ENCODE data around the gene TMEM63B.
A peak's percentile ranks its signal among the peaks of the same experiment; 100 is the strongest.
"Not testable (repeated sequence)": the region's sequence is repeated elsewhere in the genome, so short reads cannot be mapped to it uniquely, and the experiment has no call there.

Gene TMEM63B

GRCh38 chr6:44117397-44118128 lies 9.8 kb upstream of the TMEM63B start:
- no peak for DNase-seq

DNA sequence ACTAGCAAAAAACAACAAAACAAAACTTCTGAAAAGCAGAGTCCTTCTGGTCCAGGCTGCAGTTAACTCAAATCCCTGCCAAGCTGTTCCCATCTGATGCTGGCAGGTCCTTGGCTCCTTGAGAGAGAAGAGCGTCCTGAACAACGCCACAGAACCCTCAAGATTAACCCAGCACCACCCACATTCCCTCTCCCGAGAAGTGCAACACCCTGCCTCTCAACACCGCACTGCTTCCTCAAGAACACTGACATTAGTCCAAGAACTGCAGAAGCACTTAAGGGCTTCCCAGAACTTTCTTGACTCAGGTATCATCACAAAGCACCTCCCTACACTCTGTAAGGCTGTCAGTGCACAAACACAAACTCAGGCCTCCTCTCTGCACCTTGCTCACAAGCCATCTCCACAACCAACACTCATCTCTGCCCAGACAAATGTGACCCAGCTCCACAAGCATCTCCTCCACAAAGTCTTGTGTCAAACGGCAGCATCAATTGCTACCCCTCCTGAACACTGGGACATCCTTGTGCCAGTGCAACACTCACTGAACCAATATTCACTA lies 7.6 kb upstream of the TMEM63B start:
- DNase-seq: no peak

GRCh38 chr6:44120692-44121443 lies 6.5 kb upstream of the TMEM63B start:
- DNase-seq: no peak

DNA sequence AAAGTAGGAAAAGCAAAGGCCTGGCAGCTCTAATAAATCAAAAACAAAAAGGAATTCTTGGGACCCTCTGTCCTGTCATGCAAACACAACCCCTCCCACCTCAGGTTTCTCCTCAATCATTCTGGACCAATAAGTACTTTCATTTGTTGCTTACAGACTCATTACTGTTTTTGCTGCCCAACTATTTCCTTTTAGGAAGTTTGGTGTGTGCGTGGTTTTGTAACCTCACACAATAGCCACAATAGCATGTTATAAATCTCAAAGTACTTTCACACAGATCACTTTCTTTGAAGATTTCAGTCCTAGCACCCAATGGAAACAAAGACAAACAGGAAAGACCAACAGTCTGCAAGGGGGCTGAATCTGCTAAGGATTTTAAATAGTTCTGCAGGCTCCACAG lies 4.6 kb upstream of the TMEM63B start:
- DNase-seq: peak; percentile 53

GRCh38 chr6:44123544-44123943 lies 3.8 kb upstream of the TMEM63B start:
- DNase-seq: peak; percentile 12

- peak; percentile 78 for DNase-seq
Observed at GRCh38 chr6:44126320-44127149, 819 bp upstream of the TMEM63B start.

DNA sequence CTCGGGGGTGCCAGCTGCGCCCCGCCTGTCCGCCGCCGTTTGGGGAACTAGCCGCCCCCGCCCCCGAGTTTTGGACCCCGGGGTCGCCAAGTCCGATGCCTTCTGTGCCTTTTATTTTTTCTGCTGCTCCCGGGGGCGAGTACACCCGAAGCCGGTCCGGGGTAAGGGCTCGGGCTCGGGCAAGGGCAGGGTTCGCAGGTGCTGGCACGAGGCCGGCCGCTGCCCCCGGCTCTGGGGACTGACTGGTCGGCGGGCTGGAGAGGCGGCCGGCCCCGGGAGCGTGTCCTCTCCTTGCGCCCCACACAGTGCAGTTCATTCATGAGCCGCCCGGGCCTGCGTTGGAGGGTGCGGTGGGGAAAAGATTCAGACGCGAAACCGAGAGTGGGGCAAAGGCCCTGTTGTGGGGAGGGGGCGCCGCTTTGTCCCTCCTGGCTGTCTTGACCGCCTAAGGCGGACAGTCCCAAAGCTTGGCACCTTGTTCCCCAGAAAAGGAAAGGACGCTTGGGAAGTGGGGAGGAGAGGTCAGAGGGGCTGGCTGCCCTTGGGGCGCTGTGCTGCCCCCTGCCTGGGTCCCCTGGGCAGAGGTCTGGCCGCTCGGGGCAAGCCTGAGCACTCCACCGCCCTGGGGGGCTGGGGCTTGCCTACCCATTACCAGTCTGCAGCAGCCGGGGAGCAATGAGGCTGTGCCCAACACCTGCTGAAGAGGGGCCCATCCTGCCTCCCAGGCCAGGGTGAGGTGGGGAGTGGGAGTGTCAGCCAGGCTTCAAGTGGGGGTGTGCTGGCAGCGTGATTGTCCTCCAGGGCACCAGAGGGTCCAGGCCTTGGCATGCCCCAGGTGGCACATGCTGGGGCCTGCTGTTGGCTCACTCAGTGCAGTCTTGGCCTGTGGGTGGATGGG lies 915 bp downstream of the TMEM63B start:
- no peak for DNase-seq

DNA sequence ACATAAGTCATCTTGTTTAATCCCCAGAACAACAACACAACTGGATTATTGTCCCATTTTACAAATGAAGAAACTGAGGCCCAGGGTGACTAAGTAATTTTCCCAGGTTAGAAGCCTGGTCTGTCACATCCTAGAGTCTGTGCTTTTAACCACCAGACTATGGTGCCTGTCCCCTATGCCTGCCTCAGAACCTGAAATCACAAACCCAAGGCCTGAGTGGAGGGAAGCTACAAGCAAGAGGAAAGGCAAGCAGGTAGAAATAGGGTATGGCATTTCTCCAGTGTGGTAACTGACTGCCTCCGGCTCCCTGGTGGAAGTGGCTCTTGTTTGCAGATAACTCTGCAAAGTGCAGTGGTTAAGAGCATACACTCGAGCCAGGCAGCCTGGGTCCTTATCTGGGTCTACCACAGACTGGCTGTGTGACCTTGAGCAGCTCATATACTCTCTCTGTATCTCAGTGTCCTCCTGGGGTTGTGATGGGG lies 2.5 kb downstream of the TMEM63B start:
- no peak for DNase-seq

- no peak for DNase-seq
Observed at GRCh38 chr6:44131892-44132291, 4.5 kb downstream of the TMEM63B start.

- DNase-seq: no peak
Observed at GRCh38 chr6:44132476-44132875, 5.1 kb downstream of the TMEM63B start.

DNA sequence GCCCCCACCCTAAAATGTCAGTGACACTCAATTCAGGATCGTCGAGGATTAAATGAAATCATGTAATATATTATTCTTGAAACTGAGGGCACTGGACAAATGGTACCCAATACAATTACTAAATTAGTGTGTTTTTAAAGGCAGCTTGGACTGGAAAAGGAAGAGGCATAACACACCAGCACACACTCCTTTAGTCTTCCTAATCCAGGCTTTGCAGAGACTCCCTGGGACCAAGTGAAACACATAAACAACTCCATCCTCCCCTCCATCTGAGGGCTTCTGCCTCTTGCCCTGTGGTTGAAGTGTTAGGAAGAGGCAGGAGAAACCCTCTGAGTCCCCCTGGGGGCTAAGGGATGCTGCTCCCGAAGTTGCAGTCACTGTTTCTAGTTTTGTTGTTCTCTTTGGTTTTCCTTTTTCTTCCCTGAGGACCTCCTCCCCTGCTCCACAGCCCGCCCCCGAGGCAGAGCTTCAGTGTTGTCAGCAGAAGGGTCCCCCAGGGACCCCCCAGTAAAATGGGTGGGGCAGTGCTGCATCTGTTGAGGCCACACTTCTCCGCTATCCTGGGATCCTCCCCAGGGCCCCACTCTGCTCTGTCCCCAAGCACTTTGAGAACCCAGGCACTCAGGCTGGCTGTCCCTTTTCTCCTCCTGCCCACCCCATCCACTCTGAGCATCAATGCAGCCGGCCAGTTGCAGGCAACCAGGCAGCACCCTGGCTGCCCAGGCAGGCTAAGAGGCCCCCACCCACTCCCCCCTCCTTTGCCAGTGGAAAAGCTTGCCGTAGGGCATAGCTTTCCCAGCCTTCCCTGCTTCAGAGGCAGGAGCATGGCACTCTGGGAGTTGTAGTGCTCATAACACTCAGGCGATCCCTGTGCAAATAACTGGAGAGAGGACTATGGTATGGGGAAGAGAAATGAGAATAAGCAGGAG lies 5.9 kb downstream of the TMEM63B start:
- DNase-seq: no peak

DNA sequence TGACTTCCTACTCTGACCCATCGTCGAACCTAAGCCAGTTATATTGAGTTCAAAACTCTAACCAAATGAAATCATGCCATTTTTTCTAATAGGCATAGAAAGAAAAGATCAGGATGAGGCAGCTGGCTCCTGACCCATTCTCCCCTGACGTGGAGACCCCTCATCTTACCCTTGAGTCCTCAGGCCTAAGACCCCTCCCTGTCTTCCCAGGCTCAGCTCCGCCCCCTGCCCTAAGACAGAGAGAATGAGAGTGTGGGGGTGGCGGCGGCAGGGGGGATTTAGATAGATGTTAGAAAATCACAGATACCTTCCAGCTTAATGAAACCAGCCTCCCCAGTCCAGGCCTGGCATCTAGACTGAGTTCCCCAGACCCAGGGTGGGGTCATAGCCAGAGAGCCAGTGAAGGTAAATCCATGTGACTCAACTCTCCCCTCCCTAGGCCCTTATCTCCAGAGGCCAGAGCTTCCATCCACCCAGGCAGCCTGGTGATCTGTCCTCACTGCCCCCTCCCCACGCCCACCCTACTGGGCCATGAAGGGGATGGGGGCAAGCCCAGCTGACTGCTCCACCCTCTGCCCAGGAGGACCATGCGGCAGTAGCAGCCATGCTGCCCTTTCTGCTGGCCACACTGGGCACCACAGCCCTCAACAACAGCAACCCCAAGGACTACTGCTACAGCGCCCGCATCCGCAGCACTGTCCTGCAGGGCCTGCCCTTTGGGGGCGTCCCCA lies 6.8 kb downstream of the TMEM63B start:
- no peak for DNase-seq

DNA sequence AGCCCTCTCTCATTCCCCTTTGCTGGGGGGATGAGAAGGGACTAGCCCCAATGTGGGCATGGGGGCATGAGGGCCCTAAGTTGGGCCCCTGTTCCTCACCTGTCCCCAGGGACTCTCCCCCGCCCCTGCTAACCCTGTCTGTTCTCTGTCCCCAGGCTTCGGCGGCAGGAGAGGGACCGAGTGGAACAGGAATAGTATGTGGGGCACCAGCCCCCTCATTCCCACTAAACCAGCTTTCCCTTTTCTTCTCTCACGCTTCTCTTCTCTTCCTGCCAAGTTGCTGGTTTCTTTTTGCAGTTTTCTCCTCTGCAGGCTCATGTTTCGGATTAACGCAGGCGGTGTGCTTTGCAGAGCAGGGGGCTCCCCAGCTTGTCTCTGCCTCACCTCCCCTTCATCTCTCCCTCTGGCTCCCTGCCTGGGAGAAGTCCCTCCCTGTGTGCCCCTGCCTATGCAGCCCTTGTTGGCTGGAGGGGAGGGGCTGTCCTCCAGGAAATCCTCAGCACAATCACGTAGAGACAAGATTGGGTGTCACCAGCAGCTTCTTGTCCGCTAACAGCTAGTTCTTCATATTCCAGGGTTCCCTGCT lies 7.9 kb downstream of the TMEM63B start:
- DNase-seq: no peak

DNA sequence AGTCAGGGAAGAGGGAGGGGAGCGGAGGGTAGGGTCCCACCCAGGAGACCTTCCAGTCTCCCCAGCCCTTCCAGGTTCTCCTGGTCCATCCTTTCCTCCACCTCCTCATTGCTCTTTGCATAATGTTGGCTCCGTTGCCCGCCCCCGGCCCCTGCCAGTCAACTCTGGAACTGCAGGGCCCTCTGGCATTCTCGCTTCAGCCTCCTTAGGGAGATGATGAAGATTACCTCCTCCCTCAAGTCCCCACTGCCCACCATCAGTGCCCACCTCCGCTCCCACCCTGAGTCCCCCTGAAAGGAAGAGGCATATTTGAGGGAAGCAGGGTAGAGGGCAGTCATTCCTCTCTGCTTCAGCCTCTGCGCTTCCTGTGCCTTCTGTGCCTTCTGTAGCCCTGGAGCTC lies 8.5 kb downstream of the TMEM63B start:
- DNase-seq: no peak

DNA sequence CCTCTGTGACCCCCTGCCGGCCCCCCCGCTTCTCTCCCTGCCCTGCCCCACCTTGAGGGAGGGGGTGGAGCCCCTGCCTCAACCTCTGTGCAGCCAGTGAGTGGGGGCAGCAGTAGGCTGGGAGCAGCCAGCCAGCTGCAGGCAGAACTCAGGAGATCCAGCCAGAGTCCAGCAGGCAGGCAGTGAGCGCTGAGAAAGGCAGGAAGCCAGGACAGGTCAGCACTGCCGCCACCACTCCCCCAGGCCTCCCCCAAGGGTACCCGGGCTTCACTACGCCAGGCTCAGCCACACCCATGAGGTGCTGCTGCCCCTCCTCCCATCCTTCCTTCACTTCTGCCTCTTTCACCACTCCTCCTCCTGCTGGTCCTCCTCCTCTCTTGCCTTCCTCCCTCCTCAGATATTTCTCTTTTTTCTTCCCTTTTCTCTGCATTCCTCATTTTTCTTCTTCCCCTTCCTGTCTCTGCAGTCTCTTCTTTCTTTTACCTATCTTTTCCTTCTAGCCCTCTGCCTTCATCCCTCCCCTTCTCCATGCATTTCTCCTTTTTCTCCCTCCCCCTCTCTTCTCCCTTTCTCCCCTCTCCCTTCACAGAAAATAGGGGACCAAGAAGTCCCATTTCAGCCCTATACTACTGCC lies 11.5 kb downstream of the TMEM63B start:
- DNase-seq: no peak

GRCh38 chr6:44139351-44139743 lies 12.0 kb downstream of the TMEM63B start:
- DNase-seq: no peak

GRCh38 chr6:44142835-44143234 lies 15.5 kb downstream of the TMEM63B start:
- no peak for DNase-seq

GRCh38 chr6:44143731-44144130 lies 16.4 kb downstream of the TMEM63B start:
- no peak for DNase-seq

- DNase-seq: not testable (repeated sequence)
Observed at GRCh38 chr6:44144536-44144935, 17.2 kb downstream of the TMEM63B start.

Measured in CD4-positive, alpha-beta T cell treated with Interleukin-10 for 1 hour (primary cell).